HUES64 (cell line): ENCODE results near the gene OR2L2. TPM values are rescaled to one million over a fixed set of nuclear protein-coding genes. Genes with fewer than 3 reads are reported as not detected.

Experiments
- H3K27ac ChIP-seq: 2 replicates; pipeline ENCODE4 v1.7.0; 2013; ENCODE audit warnings: low read depth, low read length, inconsistent platforms
- H3K27me3 ChIP-seq: 2 replicates; pipeline ENCODE4 v1.6.1; 2013; ENCODE audit warnings: mild to moderate bottlenecking, low read length; ENCODE audit not compliant: insufficient read depth
- H3K36me3 ChIP-seq: 2 replicates; pipeline ENCODE4 v1.6.1; 2013; ENCODE audit warnings: mild to moderate bottlenecking, low read length; ENCODE audit not compliant: insufficient read depth
- H3K4me1 ChIP-seq: 2 replicates; pipeline ENCODE4 v1.6.1; 2013; ENCODE audit warnings: mild to moderate bottlenecking, low read length, moderate library complexity; ENCODE audit not compliant: insufficient read depth
- H3K4me3 ChIP-seq: 2 replicates; pipeline ENCODE4 v1.5.1; 2013; ENCODE audit warnings: mild to moderate bottlenecking, low read length, moderate library complexity
- H3K9ac ChIP-seq: 2 replicates; pipeline ENCODE4 v1.6.1; 2013; ENCODE audit warnings: mild to moderate bottlenecking, low read depth, low read length
- H3K9me3 ChIP-seq: 2 replicates; pipeline ENCODE4 v1.6.1; 2013; ENCODE audit warnings: low read depth, low read length; ENCODE audit not compliant: insufficient read depth
- WGBS: fragments of 150-250, 120-280 bp; methylation state at CpG from one replicate; pipeline ENCODE4 v1.1.7; 2013; ENCODE audit warnings: missing lambda C conversion rate; 5-methylcytosine and 5-hydroxymethylcytosine counted together
- polyA plus RNA-seq, 2 experiments: library from polyadenylated mRNA; stranded (reverse); fragments of 50-300 nt; gene quantifications; one replicate each; pipeline ENCODE4 v1.2.3, GENCODE V29; 2013

Gene OR2L2, protein sequence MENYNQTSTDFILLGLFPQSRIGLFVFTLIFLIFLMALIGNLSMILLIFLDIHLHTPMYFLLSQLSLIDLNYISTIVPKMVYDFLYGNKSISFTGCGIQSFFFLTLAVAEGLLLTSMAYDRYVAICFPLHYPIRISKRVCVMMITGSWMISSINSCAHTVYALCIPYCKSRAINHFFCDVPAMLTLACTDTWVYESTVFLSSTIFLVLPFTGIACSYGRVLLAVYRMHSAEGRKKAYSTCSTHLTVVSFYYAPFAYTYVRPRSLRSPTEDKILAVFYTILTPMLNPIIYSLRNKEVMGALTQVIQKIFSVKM
- not detected for polyA plus RNA-seq (2013, experiment 1 of 2)
- polyA plus RNA-seq (2013, experiment 2 of 2) = not detected

DNA sequence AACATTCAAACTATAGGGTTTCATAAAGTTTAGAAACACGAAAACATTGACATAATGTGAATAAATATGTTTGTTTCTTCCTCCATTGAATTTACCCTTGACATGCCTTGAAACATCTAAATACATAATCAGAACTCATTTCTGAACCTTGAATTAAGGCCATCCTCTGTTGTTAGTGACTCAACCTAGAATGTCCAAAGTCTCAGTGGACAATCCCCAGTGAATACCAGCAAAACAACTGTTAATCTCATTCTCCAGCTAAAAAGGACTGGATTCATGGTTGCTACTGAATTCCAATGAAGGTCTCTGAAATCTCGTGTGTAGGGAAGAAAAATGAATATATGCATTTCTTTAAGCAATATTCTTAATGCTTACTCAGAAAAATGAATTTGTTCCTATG is at the start of gene OR2L2:
Gene OR2L2, plus strand, starts transcription at position 301 of the 400 bp plus-strand sequence. CDS start 8,198 bp downstream, outside the sequence.
- no peak within 1 kb of the TSS for H3K9ac ChIP-seq
- no peaks in the 10 kb centered on the region for H3K27me3 ChIP-seq
- no CpG with 5 or more reads among the region's 2 CpGs for WGBS
- H3K4me3 ChIP-seq = no peak within 1 kb of the TSS
- H3K36me3 ChIP-seq = no peaks in the 10 kb centered on the region
- H3K9me3 ChIP-seq = peaks cover 83% of the 10 kb centered on the region
- no peaks in the 10 kb centered on the region for H3K4me1 ChIP-seq
- H3K27ac ChIP-seq = no peak within 1 kb of the TSS

DNA sequence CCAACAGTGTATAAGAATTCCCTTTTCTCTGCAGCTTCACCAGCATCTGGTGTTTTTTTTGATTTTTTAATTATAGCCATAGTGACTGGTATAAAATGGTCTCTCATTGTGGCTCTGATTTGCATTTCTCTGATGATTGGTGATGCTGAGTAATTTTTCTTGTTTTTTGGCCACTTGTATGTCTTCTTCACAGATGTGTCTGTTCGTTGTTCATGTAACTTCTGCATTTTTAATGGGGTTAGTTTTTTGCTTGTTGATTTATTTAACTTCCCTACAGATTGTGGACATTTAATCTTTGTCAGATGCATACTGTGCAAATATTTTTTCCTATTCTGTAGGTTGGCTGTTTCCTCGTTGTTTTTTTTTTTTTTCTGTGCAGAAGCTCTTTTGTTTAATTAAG is 36.9 kb upstream of the OR2L2 start:
- H3K9me3 ChIP-seq = peaks cover 96% of the 10 kb centered on the region
- no peaks in the 10 kb centered on the region for H3K36me3 ChIP-seq
- WGBS = 65% methylated on average over 2 of the region's 2 CpGs
- no peak overlapping the region for H3K9ac ChIP-seq
- H3K4me3 ChIP-seq = no peak overlapping the region
- no peaks in the 10 kb centered on the region for H3K4me1 ChIP-seq
- H3K27me3 ChIP-seq = no peaks in the 10 kb centered on the region
- H3K27ac ChIP-seq = no peak overlapping the region

DNA sequence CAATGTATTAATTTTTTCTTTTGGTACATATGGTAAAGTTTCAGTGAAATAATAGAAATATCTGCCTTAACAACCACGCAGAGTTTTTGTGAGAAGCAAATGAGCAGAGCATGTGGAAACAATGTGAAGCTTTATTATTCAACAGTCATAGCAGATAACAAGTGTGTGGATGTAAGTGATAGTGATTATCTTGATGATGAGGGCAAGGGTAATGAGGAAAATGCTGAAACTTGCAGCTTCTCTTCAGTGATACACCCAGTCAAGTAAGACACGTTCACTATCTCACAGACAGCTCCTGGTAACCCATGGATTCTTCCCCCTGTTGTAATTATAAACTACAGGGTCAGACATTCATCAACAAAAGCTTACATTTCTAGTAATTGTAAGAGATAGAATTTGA is 31.1 kb upstream of the OR2L2 start:
- WGBS = 26% methylated on average over 2 of the region's 2 CpGs
- no peaks in the 10 kb centered on the region for H3K36me3 ChIP-seq
- no peak overlapping the region for H3K27ac ChIP-seq
- H3K9me3 ChIP-seq = peaks cover 94% of the 10 kb centered on the region
- H3K27me3 ChIP-seq = no peaks in the 10 kb centered on the region
- no peak overlapping the region for H3K4me3 ChIP-seq
- H3K9ac ChIP-seq = no peak overlapping the region
- H3K4me1 ChIP-seq = no peaks in the 10 kb centered on the region

DNA sequence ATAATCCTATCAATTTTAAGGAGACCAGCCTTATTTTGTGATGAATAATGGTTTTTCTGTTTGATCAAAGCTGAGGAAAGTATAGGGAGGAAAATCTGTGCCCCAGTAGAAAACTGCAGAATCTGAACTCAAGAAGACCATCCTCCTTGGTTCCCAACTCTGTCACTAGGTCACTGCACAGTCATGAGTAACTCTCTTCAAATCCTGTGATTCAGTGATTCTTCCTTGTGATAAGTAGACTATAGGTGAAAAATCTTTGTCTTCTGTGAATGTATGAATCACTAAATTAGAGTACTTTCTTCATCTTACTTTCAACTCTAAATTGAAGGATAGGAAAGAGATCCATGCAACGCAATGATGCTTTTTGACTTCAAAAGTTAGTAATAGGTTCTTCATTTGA is 29.7 kb upstream of the OR2L2 start:
- WGBS = 100% methylated on average over 1 of the region's 1 CpG
- Histone ChIP-seq H3K27ac (no peak overlapping the region), H3K36me3 (no peaks in the 10 kb centered on the region), H3K27me3 (no peaks in the 10 kb centered on the region), H3K9me3 (peaks cover 96% of the 10 kb centered on the region), H3K4me1 (no peaks in the 10 kb centered on the region), H3K9ac (no peak overlapping the region), H3K4me3 (no peak overlapping the region)

DNA sequence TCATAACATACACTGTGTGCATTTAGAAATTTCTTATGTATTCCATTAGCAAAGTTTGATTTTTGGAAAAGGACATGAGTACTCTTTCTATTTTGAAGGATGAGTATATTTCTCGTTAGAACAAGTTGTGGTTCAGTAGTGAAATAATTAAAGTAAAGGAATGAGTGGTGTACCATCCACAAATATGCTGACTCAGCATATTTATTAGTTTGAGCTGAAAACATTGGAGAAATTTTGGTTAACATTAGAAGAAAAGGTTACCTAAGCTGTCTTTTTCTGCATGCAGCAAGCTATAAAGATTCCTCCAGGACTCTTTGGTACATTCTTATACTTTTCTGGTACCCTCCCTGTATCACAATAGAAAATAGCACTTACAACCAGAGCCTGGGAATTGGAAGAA is 22.1 kb upstream of the OR2L2 start:
- Histone ChIP-seq H3K9me3 (peaks cover 94% of the 10 kb centered on the region), H3K36me3 (no peaks in the 10 kb centered on the region), H3K4me1 (no peaks in the 10 kb centered on the region), H3K9ac (no peak overlapping the region), H3K4me3 (no peak overlapping the region), H3K27me3 (no peaks in the 10 kb centered on the region), H3K27ac (no peak overlapping the region)
- WGBS = 43% methylated on average over 1 of the region's 1 CpG

DNA sequence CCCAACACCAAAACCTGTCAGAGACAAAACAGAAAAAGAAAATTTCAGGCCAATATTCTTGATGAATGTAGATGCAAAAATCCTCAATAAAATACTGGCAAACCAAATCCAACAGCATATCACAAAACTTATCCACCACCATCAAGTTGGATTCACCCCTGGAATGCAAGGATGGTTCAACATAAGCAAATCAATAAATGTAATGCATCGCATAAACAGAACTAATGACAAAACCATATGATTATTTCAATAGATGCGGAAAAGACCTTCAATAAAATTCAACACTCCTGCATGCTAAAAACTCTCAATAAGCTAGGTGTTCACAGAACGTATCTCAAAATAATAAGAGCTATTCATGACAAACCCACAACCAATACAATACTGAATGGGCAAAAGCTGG is 20.2 kb upstream of the OR2L2 start:
- Histone ChIP-seq H3K9me3 (peaks cover 93% of the 10 kb centered on the region), H3K27me3 (no peaks in the 10 kb centered on the region)
- 74% methylated on average over 3 of the region's 3 CpGs for WGBS

DNA sequence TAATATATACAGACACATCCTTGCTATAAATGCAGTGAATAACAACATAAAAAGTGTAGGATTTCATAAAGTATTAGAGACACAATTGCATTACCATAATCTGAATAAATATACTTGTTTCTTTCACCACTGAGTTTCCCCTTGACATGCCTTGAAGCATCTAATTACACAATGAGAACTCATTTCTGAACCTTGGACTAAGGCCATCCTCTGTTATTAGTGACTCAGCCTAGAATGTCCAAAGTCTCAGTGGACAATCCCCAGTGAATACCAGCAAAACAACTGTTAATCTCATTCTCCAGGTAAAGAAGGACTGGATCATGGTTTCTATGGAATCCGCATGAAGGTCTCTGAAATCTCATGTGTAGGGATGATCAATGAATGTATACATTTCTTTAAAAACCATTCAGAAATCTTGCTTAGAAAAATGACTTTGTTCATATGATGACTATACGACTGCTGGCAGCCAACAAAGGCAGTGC is 16.6 kb upstream of the OR2L2 start, which contains the start of gene OR2L5:
Gene OR2L5, plus strand, starts transcription at position 432 of the 482 bp plus-strand sequence. CDS start 8,288 bp downstream, outside the sequence.
- peaks cover 92% of the 10 kb centered on the region for H3K9me3 ChIP-seq

More for the DNA sequence above, 20.2 kb upstream of the OR2L2 start:
- H3K4me1 ChIP-seq = no peaks in the 10 kb centered on the region
- H3K9ac ChIP-seq = no peak overlapping the region
- H3K36me3 ChIP-seq = no peaks in the 10 kb centered on the region
- no peak overlapping the region for H3K27ac ChIP-seq
- no peak overlapping the region for H3K4me3 ChIP-seq

DNA sequence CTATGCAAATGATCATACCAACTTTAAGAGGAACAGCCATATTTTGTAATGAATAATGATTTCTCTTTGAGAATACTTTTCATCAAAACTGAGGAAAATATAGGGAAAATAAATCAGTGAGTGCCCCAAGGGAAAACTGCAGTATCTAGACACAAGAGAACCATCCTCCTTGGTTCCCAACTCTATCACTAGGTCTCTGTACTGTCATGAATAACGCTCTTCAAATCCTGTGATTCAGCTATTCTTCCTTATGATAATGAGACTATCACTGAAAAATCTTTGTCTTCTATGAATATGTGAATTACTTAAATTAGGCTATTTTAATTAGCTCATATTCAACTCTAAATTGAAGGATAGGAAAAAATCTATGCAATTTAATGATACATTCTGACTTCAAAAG is 14.1 kb upstream of the OR2L2 start:
- Histone ChIP-seq H3K27ac (no peak overlapping the region), H3K9me3 (peaks cover 95% of the 10 kb centered on the region), H3K27me3 (no peaks in the 10 kb centered on the region), H3K4me3 (no peak overlapping the region), H3K36me3 (no peaks in the 10 kb centered on the region), H3K4me1 (no peaks in the 10 kb centered on the region), H3K9ac (no peak overlapping the region)
- WGBS = 100% methylated on average over 1 of the region's 1 CpG

More for the DNA sequence above, 16.6 kb upstream of the OR2L2 start, which contains the start of gene OR2L5:
- WGBS = 100% methylated on average over 1 of the region's 2 CpGs
- no peaks in the 10 kb centered on the region for H3K4me1 ChIP-seq
- no peaks in the 10 kb centered on the region for H3K27me3 ChIP-seq
- no peaks in the 10 kb centered on the region for H3K36me3 ChIP-seq
- H3K9ac ChIP-seq = no peak within 1 kb of the TSS
- H3K4me3 ChIP-seq = no peak within 1 kb of the TSS
- H3K27ac ChIP-seq = no peak within 1 kb of the TSS

DNA sequence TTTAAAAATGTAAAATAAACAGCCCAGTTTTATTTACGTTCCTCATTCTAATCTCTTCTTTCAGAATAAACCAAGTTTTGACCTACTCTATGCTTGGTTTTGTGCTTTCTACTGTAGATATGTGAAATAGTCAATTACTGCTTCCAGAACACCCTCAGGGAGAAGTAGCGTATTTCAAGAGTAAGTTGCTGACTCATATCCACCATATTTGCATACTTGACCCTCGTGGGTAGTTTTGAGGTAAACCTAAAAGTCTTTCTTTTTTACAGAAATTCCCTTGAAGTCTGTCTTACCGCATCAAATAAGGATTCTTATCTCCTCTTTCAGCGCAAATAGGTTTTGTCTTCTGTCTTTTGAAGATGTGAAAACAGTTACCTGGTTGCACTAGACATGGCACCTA is 15.3 kb downstream of the OR2L2 start:
- WGBS = 79% methylated on average over 4 of the region's 5 CpGs
- no peak overlapping the region for H3K27ac ChIP-seq
- H3K27me3 ChIP-seq = no peaks in the 10 kb centered on the region
- no peaks in the 10 kb centered on the region for H3K4me1 ChIP-seq
- H3K9me3 ChIP-seq = peaks cover 83% of the 10 kb centered on the region
- H3K4me3 ChIP-seq = no peak overlapping the region
- H3K36me3 ChIP-seq = no peaks in the 10 kb centered on the region
- H3K9ac ChIP-seq = no peak overlapping the region

DNA sequence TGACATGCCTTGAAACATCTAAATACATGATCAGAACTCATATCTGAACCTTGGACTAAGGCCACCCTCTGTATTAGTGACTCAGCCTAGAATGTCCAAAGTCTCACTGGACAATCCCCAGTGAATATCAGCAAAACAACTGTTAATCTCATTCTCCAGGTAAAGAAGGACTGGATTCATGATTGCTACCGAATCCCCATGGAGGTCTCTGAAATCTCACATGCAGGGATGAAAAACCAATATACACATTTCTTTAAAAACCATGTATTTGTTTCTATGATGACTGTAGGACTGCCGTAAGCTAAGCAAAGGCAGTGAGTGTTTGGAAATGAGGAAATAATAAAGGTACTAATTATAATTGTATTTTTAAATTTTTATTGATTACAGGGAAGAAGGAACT is 16.7 kb downstream of the OR2L2 start, which contains the start of gene OR2L3:
Gene OR2L3, plus strand, starts transcription at position 301 of the 400 bp plus-strand sequence. CDS start 13,846 bp downstream, outside the sequence.
- 55% methylated on average over 1 of the region's 2 CpGs for WGBS

DNA sequence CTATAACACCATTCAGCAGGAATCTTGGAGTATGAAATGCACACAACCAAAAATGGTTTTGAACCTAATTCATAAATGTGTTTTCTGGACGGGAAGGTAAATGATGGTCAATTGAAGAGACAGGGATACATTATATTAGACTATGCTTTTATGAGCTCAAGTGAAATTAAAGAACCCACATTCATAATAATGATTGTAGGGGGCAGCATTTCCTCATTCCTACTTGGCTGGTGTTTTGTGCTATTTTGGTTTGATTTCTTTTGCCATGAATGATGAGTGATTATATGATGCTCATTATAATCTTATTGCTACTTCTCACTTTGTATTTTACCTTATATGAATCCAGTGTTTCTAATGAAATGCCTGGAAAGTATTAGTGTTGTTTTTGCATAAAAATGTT is 17.1 kb downstream of the OR2L2 start:
- H3K27me3 ChIP-seq = no peaks in the 10 kb centered on the region
- no peaks in the 10 kb centered on the region for H3K36me3 ChIP-seq
- H3K4me3 ChIP-seq = no peak overlapping the region
- no peak overlapping the region for H3K27ac ChIP-seq
- H3K4me1 ChIP-seq = no peaks in the 10 kb centered on the region
- H3K9ac ChIP-seq = no peak overlapping the region
- H3K9me3 ChIP-seq = peaks cover 91% of the 10 kb centered on the region
- WGBS = no CpG with 5 or more reads among the region's 1 CpG

More for the DNA sequence above, 16.7 kb downstream of the OR2L2 start, which contains the start of gene OR2L3:
- H3K9ac ChIP-seq = no peak within 1 kb of the TSS
- peaks cover 87% of the 10 kb centered on the region for H3K9me3 ChIP-seq
- H3K27me3 ChIP-seq = no peaks in the 10 kb centered on the region
- H3K4me1 ChIP-seq = no peaks in the 10 kb centered on the region
- no peak within 1 kb of the TSS for H3K27ac ChIP-seq
- H3K36me3 ChIP-seq = no peaks in the 10 kb centered on the region
- H3K4me3 ChIP-seq = no peak within 1 kb of the TSS
